Muscle of leg (tissue), 16 donors: ENCODE results near the gene FAT4. TPM values are rescaled to one million over a fixed set of nuclear protein-coding genes. Genes with fewer than 3 reads are reported as not detected.

Experiments used
- DNase-seq: peaks from one replicate; pipeline ENCODE4 v3.0.0; 2013
- H3K27ac ChIP-seq: one replicate; pipeline ENCODE4 v1.5.1; 2013; ENCODE audit warnings: mild to moderate bottlenecking, low read length, control low read depth
- H3K27me3 ChIP-seq: one replicate; pipeline ENCODE4 v1.6.1; 2013; ENCODE audit warnings: low read length; ENCODE audit not compliant: control insufficient read depth, insufficient read depth
- H3K36me3 ChIP-seq: one replicate; pipeline ENCODE4 v1.6.1; 2013; ENCODE audit warnings: low read length; ENCODE audit not compliant: control insufficient read depth, insufficient read depth
- H3K4me1 ChIP-seq: one replicate; pipeline ENCODE4 v1.6.1; 2013; ENCODE audit warnings: low read length; ENCODE audit not compliant: control insufficient read depth, insufficient read depth
- H3K4me3 ChIP-seq: one replicate; pipeline ENCODE4 v1.5.1; 2013; ENCODE audit warnings: low read length, control low read depth
- H3K9me3 ChIP-seq: replicated peaks from 2 replicates; pipeline ENCODE4 v1.6.1; 2013; ENCODE audit warnings: low read depth, low read length; ENCODE audit not compliant: control insufficient read depth
- WGBS: methylation state at CpG from one replicate; pipeline ENCODE4 v1.1.5; 2013; ENCODE audit warnings: missing lambda C conversion rate; ENCODE audit not compliant: insufficient coverage; 5-methylcytosine and 5-hydroxymethylcytosine counted together
- long read RNA-seq, 11 donors: transcript quantifications; one replicate each; lab custom pipeline, GENCODE V29; 2026
- polyA plus RNA-seq, 8 donors: library from polyadenylated mRNA; unstranded; fragments of 120-200 nt; gene quantifications; one replicate each; pipeline versions ENCODE4 v1.2.1 to v1.2.3, GENCODE V29; 2013; ENCODE audit warnings: inconsistent platforms in 1 of 8, low replicate concordance in 1 of 8; ENCODE audit not compliant: insufficient read length in 8 of 8, insufficient read depth in 1 of 8
- total RNA-seq: library from RNA; stranded (reverse); fragments of 120-200 nt; gene quantifications from one replicate; pipeline ENCODE4 v1.2.4, GENCODE V29; 2013

Gene FAT4, protein sequence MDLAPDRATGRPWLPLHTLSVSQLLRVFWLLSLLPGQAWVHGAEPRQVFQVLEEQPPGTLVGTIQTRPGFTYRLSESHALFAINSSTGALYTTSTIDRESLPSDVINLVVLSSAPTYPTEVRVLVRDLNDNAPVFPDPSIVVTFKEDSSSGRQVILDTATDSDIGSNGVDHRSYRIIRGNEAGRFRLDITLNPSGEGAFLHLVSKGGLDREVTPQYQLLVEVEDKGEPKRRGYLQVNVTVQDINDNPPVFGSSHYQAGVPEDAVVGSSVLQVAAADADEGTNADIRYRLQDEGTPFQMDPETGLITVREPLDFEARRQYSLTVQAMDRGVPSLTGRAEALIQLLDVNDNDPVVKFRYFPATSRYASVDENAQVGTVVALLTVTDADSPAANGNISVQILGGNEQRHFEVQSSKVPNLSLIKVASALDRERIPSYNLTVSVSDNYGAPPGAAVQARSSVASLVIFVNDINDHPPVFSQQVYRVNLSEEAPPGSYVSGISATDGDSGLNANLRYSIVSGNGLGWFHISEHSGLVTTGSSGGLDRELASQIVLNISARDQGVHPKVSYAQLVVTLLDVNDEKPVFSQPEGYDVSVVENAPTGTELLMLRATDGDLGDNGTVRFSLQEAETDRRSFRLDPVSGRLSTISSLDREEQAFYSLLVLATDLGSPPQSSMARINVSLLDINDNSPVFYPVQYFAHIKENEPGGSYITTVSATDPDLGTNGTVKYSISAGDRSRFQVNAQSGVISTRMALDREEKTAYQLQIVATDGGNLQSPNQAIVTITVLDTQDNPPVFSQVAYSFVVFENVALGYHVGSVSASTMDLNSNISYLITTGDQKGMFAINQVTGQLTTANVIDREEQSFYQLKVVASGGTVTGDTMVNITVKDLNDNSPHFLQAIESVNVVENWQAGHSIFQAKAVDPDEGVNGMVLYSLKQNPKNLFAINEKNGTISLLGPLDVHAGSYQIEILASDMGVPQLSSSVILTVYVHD (N-terminal part only)
- 45.4 TPM for total RNA-seq
- 10 to 100 TPM in 7 of 8 donors, 1 to 10 TPM in 1; 9.5 to 32.1 (median 18.6) TPM for polyA plus RNA-seq
- long read RNA-seq, donor 1, result 0 reads
- long read RNA-seq, donor 2, result 0 reads
- long read RNA-seq, donor 3, partial matches to known transcripts, result 5 of 12 reads
- long read RNA-seq, donor 3, other reads (novel, unspliced or antisense), result 7 of 12 reads
- long read RNA-seq, donor 4, partial matches to known transcripts, result 12 of 12 reads
- long read RNA-seq, donor 4, other reads (novel, unspliced or antisense), result 0 of 12 reads
- long read RNA-seq, donor 5, partial matches to known transcripts, result 34 of 36 reads
- long read RNA-seq, donor 5, other reads (novel, unspliced or antisense), result 0 of 36 reads
- long read RNA-seq, donor 6, result 0 reads
- long read RNA-seq, donor 7, partial matches to known transcripts, result 15 of 15 reads
- long read RNA-seq, donor 7, other reads (novel, unspliced or antisense), result 0 of 15 reads
- long read RNA-seq, donor 8, partial matches to known transcripts, result 0 of 1 reads
- long read RNA-seq, donor 8, other reads (novel, unspliced or antisense), result 0 of 1 reads
- long read RNA-seq, donor 9, result 0 reads
- long read RNA-seq, donor 10, partial matches to known transcripts, result 0 of 1 reads
- long read RNA-seq, donor 10, other reads (novel, unspliced or antisense), result 0 of 1 reads
- long read RNA-seq, donor 11, result 0 reads

- H3K27me3 ChIP-seq, result peaks cover 25% of the 10 kb centered on the region
- peak within 1 kb of the TSS; percentile 87 for H3K4me3 ChIP-seq
- WGBS, result under 1% methylated on average over 37 of the region's 68 CpGs
- peaks cover 30% of the 10 kb centered on the region for H3K4me1 ChIP-seq
- peak; percentile 99 for DNase-seq
- peaks cover 4% of the 10 kb centered on the region for H3K9me3 ChIP-seq
- H3K27ac ChIP-seq, result peak within 1 kb of the TSS; percentile 99
- H3K36me3 ChIP-seq, result peaks cover 12% of the 10 kb centered on the region
Observed at GRCh38 chr4:125314676-125315575, at the start of gene FAT4. Gene FAT4, plus strand, starts transcription at chr4:125314955. Its CDS starts 1,457 bp downstream, at chr4:125316412.

DNA sequence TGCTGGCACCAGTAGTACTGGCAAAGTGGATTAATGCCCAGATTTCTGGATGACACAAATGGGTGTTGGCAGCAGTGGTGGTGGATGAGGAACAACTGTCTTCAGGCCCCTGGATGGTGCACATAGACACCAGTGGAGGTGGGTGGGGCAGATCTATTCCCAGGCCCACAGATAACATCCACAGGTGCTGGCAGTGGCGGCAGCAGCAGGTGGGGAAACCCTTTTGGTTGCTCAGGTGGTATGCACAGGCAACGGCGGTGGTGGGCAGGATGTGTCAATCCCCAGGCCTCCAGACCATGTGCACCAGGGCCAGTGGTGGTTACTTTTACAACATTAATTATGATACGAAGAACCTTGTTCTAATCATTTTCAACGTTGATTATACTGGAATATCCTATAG lies 48.9 kb upstream of the FAT4 start:
- WGBS, result no CpG with 5 or more reads among the region's 5 CpGs
- Histone ChIP-seq H3K27ac (no peak overlapping the region), H3K4me3 (no peak overlapping the region), H3K27me3 (no peaks in the 10 kb centered on the region), H3K9me3 (no peaks in the 10 kb centered on the region), H3K4me1 (no peaks in the 10 kb centered on the region), H3K36me3 (no peaks in the 10 kb centered on the region)
- DNase-seq, result no peak

- peak; percentile 45 for DNase-seq
- no peak overlapping the region for H3K4me3 ChIP-seq
- H3K4me1 ChIP-seq, result no peaks in the 10 kb centered on the region
- H3K27me3 ChIP-seq, result no peaks in the 10 kb centered on the region
- H3K9me3 ChIP-seq, result no peaks in the 10 kb centered on the region
- WGBS, result 0% methylated on average over 1 of the region's 7 CpGs
- no peaks in the 10 kb centered on the region for H3K36me3 ChIP-seq
- H3K27ac ChIP-seq, result no peak overlapping the region
Observed at GRCh38 chr4:125266901-125267604, 47.7 kb upstream of the FAT4 start.

DNA sequence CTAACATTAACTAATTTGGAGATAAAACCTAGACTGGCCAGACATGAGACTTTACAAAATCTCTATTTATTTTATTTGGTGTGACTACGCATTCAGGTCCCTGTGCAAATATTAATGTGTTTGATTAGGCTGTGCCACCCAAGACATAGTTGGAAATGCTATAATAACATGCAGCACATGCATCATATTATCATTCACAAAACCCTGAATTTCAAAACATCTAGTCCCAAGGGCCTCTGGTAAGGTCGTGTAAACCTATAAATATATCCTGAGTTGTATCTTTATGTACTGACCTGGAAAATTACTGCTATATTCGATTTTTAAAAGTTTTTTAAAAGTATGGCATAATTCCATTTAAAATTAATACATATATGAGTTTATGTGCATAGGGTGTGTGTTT lies 47.1 kb upstream of the FAT4 start:
- Histone ChIP-seq H3K27me3 (no peaks in the 10 kb centered on the region), H3K9me3 (no peaks in the 10 kb centered on the region), H3K4me3 (no peak overlapping the region), H3K36me3 (no peaks in the 10 kb centered on the region), H3K27ac (no peak overlapping the region), H3K4me1 (no peaks in the 10 kb centered on the region)
- no peak for DNase-seq
- WGBS, result no CpG with 5 or more reads among the region's 3 CpGs

GRCh38 chr4:125268068-125268755 lies 46.5 kb upstream of the FAT4 start:
- 60% methylated on average over 1 of the region's 5 CpGs for WGBS
- Histone ChIP-seq H3K4me3 (no peak overlapping the region), H3K9me3 (no peaks in the 10 kb centered on the region), H3K27ac (no peak overlapping the region), H3K27me3 (no peaks in the 10 kb centered on the region), H3K36me3 (no peaks in the 10 kb centered on the region), H3K4me1 (no peaks in the 10 kb centered on the region)
- DNase-seq, result no peak

DNA sequence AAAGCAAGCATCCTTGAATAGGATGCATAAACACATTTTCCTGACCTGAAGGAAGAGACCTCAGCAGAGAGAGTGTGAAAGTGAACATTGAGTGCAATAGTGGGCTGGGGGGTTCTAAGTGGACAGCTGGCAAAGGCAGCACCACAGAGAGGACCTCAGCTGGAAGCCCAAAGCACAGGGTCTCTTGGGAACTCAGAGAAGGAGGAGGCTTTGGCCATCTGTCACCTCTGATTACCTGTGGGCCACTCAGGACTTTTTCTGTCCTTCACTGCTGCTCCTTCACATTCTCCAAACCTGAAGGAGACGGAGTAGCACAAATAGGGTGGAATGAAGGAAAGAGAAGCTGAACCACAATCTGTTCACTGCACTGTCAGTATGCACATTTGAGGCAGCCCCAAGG lies 37.9 kb upstream of the FAT4 start:
- Histone ChIP-seq H3K36me3 (no peaks in the 10 kb centered on the region), H3K27ac (no peak overlapping the region), H3K4me1 (no peaks in the 10 kb centered on the region), H3K4me3 (no peak overlapping the region), H3K27me3 (no peaks in the 10 kb centered on the region), H3K9me3 (peaks cover 5% of the 10 kb centered on the region)
- WGBS, result no CpG with 5 or more reads among the region's 1 CpG
- no peak for DNase-seq

DNA sequence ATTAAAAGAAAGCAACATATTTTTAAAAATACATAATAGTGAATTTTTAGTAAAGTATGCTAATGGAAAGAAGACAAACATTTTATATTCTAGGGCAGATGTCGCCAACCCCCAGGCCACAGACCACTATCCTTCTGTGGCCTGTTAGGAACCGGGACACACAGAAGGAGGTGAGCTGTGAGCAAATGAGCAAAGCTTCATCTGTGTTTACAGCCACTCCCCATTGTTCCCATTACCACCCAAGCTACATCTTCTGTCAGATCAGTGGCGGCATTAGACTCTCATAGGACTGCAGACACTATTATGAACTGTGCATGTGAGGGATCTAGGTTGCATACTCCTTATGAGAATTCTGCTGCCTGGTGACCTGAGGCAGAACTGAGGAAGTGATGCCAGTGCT lies 37.0 kb upstream of the FAT4 start:
- no CpG with 5 or more reads among the region's 3 CpGs for WGBS
- peaks cover 5% of the 10 kb centered on the region for H3K9me3 ChIP-seq
- H3K4me3 ChIP-seq, result no peak overlapping the region
- H3K27me3 ChIP-seq, result no peaks in the 10 kb centered on the region
- H3K4me1 ChIP-seq, result no peaks in the 10 kb centered on the region
- H3K27ac ChIP-seq, result no peak overlapping the region
- no peak for DNase-seq
- H3K36me3 ChIP-seq, result no peaks in the 10 kb centered on the region

GRCh38 chr4:125280892-125281403 lies 33.8 kb upstream of the FAT4 start:
- 96% methylated on average over 27 of the region's 34 CpGs for WGBS
- Histone ChIP-seq H3K36me3 (no peaks in the 10 kb centered on the region), H3K27me3 (no peaks in the 10 kb centered on the region), H3K27ac (no peak overlapping the region), H3K4me3 (no peak overlapping the region), H3K4me1 (no peaks in the 10 kb centered on the region), H3K9me3 (peaks cover 5% of the 10 kb centered on the region)
- no peak for DNase-seq
